DOHH2 (cell line): ENCODE results near the gene TNFRSF25.

Source experiments
- H3F3A ChIP-seq: fragments of 200-600 bp; sonication (generic), shearing (Covaris generic); 2 replicates; pipeline ENCODE4 v1.6.0; 2016; ENCODE audit warnings: antibody characterized with exemption, mild to moderate bottlenecking; ENCODE audit not compliant: control insufficient read depth, insufficient read depth
- H3K27ac ChIP-seq: fragments of 200-600 bp; sonication (generic); 2 replicates; pipeline ENCODE4 v1.5.1; 2014; ENCODE audit warnings: low read depth, mild to moderate bottlenecking, low read length, moderate library complexity
- H3K27me3 ChIP-seq: fragments of 200-600 bp; sonication (generic); 2 replicates; pipeline ENCODE4 v1.6.1; 2014; ENCODE audit warnings: mild to moderate bottlenecking, low read length, mixed read lengths; ENCODE audit not compliant: control insufficient read depth
- H3K36me3 ChIP-seq: fragments of 200-600 bp; sonication (generic); 2 replicates; pipeline ENCODE4 v1.6.1; 2014; ENCODE audit warnings: mild to moderate bottlenecking, low read length, moderate library complexity, mixed read lengths; ENCODE audit not compliant: control insufficient read depth
- H3K4me1 ChIP-seq: fragments of 200-600 bp; sonication (generic); 2 replicates; pipeline ENCODE4 v1.6.1; 2014; ENCODE audit warnings: mild to moderate bottlenecking, low read length, mixed read lengths; ENCODE audit not compliant: control insufficient read depth
- H3K4me2 ChIP-seq: fragments of 200-600 bp; sonication (generic); 2 replicates; pipeline ENCODE4 v1.6.0; 2014; ENCODE audit warnings: mild to moderate bottlenecking, low read length, moderate library complexity
- H3K4me3 ChIP-seq: fragments of 200-600 bp; sonication (generic); 2 replicates; pipeline ENCODE4 v1.5.1; 2014; ENCODE audit warnings: mild to moderate bottlenecking, low read length, mixed read lengths
- H3K79me2 ChIP-seq: fragments of 200-600 bp; sonication (generic); 2 replicates; pipeline ENCODE4 v1.6.1; 2014; ENCODE audit warnings: mild to moderate bottlenecking, low read length, mixed read lengths; ENCODE audit not compliant: control insufficient read depth
- H3K9me2 ChIP-seq: fragments of 200-600 bp; sonication (generic); replicated peaks from 2 replicates; pipeline ENCODE4 v1.6.1; 2014; ENCODE audit warnings: mild to moderate bottlenecking, low read length, mixed read lengths; ENCODE audit not compliant: control insufficient read depth
- H3K9me3 ChIP-seq: fragments of 200-600 bp; sonication (generic); 2 replicates; pipeline ENCODE4 v1.6.1; 2014; ENCODE audit warnings: antibody characterized with exemption, low read length, mixed read lengths; ENCODE audit not compliant: control insufficient read depth, insufficient read depth
- H4K20me1 ChIP-seq: fragments of 200-600 bp; sonication (generic); 2 replicates; pipeline ENCODE4 v1.6.0; 2014; ENCODE audit warnings: low read depth, mild to moderate bottlenecking, antibody characterized with exemption, low read length, moderate library complexity; ENCODE audit not compliant: control insufficient read depth, insufficient read depth
- EZH2phosphoT487 ChIP-seq: fragments of 200-600 bp; sonication (generic); IDR thresholded peaks from 2 replicates; pipeline ENCODE4 v1.6.1; 2017; ENCODE audit warnings: borderline replicate concordance, mild to moderate bottlenecking, antibody characterized with exemption, low read length, moderate library complexity, mixed read lengths
- TF ChIP-seq, protein P1 (sequence below): fragments of 200-600 bp; sonication (generic); IDR thresholded peaks from one replicate; pipeline ENCODE4 v1.5.1; 2014; ENCODE audit warnings: antibody characterized with exemption, mild to moderate bottlenecking, low read depth, low read length; ENCODE audit not compliant: poor library complexity, severe bottlenecking

The TNFRSF25 gene

DNA sequence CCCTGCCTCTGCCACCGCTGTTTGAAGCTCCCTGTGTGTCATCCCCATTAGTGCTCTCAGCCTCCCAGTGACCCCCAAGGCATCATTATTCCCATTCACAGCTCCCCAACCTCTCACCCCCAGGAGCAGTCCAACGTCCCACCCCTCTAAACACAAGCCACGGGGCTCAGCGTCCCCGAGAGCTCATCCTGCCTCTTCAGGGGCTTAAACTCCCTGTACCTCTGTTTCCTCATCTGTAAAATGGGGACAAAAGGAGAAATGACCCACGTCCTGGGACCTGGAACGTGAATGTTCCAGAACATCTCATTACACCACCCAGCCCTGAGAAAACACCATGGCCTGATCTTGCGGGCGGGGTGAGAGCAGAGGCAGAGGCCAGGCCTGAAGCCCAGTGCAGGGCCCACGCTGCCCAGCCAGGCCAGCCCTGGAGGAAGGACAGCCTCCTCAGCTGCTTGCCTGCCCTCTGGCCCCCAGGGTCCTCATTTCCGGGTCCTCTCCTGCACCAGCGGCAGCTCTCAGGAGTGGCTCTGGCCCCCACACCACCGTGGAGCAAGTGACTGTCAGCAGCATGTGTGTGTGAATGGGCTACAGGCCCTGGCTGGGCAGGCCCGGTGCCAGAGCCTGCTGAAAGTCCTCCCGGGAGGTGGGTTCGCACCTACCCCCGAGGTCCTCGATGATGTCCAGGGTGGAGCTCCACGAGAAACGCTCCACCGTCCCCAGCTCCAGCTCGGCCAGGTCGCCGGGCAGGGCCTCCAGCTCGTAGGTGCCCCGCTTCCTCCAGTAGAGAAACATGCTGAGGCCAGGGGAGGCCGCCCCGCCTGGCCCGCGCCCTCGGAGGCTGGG lies 39.6 kb upstream of the TNFRSF25 start:
- H4K20me1 ChIP-seq, result no peaks in the 10 kb centered on the region
- H3K9me2 ChIP-seq, result no peaks in the 10 kb centered on the region
- no peaks in the 10 kb centered on the region for H3K79me2 ChIP-seq
- no peaks in the 10 kb centered on the region for H3F3A ChIP-seq
- H3K27ac ChIP-seq, result no peak overlapping the region
- no peak overlapping the region for H3K4me3 ChIP-seq
- no peaks in the 10 kb centered on the region for H3K27me3 ChIP-seq
- no peak overlapping the region for H3K4me2 ChIP-seq
- no peaks in the 10 kb centered on the region for H3K9me3 ChIP-seq
- H3K4me1 ChIP-seq, result no peaks in the 10 kb centered on the region
- TF ChIP-seq, protein P1, sequence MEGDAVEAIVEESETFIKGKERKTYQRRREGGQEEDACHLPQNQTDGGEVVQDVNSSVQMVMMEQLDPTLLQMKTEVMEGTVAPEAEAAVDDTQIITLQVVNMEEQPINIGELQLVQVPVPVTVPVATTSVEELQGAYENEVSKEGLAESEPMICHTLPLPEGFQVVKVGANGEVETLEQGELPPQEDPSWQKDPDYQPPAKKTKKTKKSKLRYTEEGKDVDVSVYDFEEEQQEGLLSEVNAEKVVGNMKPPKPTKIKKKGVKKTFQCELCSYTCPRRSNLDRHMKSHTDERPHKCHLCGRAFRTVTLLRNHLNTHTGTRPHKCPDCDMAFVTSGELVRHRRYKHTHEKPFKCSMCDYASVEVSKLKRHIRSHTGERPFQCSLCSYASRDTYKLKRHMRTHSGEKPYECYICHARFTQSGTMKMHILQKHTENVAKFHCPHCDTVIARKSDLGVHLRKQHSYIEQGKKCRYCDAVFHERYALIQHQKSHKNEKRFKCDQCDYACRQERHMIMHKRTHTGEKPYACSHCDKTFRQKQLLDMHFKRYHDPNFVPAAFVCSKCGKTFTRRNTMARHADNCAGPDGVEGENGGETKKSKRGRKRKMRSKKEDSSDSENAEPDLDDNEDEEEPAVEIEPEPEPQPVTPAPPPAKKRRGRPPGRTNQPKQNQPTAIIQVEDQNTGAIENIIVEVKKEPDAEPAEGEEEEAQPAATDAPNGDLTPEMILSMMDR, result no peak
- H3K36me3 ChIP-seq, result no peaks in the 10 kb centered on the region

DNA sequence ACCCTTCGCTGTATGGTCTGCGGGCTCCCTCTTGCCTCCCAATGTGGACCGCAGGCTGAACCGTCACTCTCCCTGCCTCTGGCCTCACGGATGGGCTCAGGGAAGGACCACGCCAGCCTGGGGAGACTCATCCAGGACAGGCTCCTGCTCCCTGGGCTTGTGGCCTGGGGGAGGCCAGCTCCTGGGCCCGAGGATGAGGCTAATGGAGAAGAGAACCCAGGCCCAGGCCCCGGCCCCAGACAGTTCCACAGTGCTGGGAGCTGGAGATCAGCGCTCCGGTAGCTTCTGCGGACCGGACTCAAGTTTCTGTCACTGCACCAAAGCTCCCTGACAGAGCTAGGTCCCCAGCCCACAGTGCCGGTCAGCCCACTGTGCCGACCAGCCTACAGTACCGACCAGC lies 38.9 kb upstream of the TNFRSF25 start:
- no peak overlapping the region for H3K4me3 ChIP-seq
- no peaks in the 10 kb centered on the region for H3K79me2 ChIP-seq
- no peaks in the 10 kb centered on the region for H3F3A ChIP-seq
- no peaks in the 10 kb centered on the region for H3K9me2 ChIP-seq
- no peaks in the 10 kb centered on the region for H3K27me3 ChIP-seq
- no peaks in the 10 kb centered on the region for H4K20me1 ChIP-seq
- no peaks in the 10 kb centered on the region for H3K4me1 ChIP-seq
- H3K9me3 ChIP-seq, result no peaks in the 10 kb centered on the region
- H3K36me3 ChIP-seq, result no peaks in the 10 kb centered on the region
- TF ChIP-seq, protein P1, result no peak
- no peak overlapping the region for H3K27ac ChIP-seq
- no peak overlapping the region for H3K4me2 ChIP-seq

DNA sequence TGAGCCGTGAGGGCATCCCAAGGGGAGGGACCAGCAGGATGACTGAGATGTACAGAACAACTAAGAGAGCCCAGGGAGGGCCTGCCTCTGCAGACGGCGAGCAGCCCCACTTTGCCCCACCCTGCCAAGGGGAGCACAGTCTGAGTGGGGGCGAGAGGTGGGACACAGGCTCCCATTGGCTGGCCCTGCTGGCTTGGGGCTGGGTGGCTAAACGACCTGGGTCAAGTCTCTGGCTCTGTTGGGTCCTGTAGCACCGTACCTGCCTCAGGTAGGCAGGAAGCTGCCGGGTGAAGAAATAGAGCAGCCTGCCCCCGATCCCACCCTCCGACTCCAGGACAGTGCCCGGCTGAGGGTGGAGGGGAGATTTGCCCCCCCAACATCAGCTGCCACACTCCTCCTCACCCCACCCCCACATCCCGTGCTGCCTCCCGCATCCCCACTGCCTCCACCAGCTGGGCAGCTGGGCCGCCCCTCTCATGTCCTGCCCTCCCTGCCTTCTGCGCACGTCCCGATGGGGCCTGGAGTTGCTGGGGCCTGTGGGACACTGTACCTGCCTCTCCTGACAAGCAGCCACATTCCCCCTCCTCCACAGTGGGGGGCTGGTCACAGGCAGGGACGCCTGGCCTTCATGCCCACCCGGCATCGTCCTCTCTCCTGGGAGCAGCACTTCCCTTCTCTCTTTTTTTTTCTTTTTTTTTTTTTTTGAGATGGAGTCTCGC lies 38.1 kb upstream of the TNFRSF25 start:
- Histone ChIP-seq H3K27me3 (no peaks in the 10 kb centered on the region), H3K4me3 (no peak overlapping the region), H3F3A (no peaks in the 10 kb centered on the region), H3K36me3 (no peaks in the 10 kb centered on the region), H3K27ac (no peak overlapping the region), H3K4me1 (no peaks in the 10 kb centered on the region), H3K79me2 (no peaks in the 10 kb centered on the region), H3K4me2 (no peak overlapping the region), H4K20me1 (no peaks in the 10 kb centered on the region), H3K9me3 (no peaks in the 10 kb centered on the region), H3K9me2 (no peaks in the 10 kb centered on the region)
- TF ChIP-seq, protein P1, result no peak
- TF ChIP-seq EZH2phosphoT487, result no peak
